ENCODE results near the gene RBBP8NL.
"Not testable (repeated sequence)": the region's sequence is repeated elsewhere in the genome, so short reads cannot be mapped to it uniquely, and the experiment has no call there.

The RBBP8NL gene

DNA sequence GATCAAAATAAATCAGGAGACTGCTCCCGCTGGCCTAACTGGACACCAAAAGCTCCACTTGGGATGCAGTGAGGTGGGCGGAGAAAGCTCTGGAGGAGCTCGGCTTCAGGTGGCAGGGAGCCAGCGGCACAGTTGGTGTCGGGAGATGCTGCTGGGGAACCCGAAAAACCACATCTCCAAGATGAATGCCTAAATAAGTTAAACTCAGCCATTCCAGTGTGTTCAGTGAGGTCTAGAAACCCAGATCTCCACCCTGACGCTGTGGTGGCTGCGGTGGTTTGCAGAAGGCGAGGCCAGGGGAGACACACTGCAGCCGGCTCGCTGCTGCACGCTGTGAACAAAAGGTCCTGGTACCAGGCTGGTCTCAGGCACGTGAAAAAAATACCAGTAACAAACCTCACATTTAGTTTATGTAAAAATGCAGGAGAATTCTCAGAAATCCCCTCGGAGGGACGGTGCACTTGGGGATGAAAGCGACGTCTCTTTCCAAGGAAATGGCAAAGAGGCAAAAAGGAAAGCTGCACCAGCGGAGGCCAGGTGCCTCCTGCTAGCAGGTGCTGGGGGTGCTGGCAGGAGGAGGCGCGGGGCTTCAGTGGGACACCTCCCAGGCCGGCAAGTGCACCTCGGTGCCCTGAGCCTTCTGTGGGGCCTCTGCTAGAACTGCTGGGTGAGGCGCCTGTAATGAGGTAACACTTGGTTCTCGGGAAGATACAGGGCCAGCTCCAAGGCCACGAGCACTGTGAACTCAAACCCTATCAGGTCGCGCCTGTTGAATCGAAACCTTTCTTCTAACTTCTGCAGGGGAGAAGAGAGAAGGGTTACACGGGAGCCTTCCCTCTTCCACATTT is 36.8 kb downstream of the RBBP8NL start:
- no peak for DNase-seq

DNA sequence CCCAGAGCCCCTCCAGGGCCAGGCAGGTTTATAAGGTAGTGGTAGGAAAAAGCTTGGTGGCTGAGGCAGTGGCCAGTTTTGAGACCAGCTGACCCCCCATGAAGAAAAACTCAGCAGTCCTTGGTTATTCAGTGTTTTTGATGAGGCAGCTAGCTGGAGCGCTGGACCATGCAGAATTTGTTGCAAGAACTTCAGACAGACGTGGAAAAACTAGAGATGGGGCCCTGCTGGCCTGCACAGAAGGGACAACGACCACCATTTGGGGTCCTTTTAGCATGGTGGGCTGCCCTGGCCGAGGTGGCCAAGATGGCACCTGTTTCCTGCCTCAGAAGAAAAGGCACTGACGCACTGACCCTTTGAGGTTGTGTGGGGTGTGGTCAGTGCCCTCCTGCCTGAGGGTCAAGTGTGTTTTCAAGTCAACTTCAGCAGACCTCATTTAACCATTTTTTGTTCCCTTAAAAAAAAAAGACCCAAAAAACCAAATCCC is 37.7 kb downstream of the RBBP8NL start:
- no peak for DNase-seq

DNA sequence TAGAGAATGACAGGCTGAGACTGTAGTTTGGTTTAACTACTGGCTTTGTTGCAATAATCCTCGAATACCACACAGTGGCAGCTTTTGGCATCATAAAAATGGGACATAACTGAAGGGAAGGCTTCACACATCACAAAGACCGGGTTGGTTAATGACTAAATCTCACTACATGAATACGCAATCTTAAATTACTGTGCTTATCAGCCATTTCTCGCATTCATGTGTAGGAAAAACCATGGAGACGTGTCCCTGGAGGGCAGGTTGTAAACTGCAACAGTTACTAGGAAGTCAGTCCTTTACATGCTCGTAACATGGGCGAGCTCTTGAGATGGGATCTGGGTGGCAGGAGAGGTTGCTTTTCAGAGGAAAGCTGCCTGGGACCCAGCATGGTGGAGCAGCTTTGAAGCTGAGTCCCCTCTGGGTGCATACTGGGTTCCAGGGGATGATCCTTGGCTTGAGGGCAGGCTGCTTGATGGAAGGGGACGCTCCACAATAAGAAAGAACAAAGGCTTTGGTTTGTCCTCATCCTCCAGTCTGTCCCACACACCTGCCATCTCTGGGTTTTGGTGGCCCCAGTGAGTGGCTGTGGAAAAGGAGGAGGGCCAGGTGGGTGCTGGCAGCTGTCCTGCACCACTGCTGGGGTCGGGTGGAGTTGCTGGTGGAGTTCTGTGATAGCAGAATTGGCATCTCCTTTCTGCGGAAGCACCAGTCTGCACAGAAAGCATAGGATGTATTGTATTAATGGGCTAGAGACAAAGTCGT is 38.3 kb downstream of the RBBP8NL start:
- DNase-seq, result no peak

DNA sequence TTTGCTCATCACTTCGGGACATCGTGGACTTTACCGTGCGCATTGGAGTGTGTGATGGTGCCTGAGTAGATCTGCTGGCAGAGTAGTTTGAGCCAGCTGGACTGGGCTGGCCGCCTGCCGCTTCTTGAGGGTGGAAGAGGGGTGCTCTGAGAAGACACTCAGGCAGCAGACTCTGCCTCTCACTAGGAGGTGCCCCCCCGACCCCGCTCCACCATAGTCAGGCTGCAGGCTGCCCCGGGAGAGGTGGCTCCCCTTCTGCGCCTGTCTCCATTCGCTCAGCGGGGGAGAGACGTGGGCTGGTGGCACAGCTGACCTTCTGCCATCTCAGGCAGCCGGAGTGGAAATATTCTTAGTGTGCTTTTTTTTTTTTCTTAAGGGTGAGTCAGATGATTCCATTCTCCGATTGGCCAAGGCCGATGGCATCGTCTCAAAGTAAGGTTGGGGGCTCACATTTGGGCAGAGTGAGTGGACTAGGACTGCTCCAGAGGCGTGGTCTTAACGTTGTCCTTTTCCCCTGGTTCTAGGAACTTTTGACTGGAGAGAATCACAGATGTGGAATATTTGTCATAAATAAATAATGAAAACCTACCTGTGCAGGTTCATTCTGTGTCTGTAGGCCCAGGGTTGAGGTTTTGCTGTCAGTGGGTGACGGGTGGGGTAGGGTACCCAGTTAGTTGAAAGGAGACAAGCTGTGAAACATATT is 39.3 kb downstream of the RBBP8NL start:
- DNase-seq, result no peak

DNA sequence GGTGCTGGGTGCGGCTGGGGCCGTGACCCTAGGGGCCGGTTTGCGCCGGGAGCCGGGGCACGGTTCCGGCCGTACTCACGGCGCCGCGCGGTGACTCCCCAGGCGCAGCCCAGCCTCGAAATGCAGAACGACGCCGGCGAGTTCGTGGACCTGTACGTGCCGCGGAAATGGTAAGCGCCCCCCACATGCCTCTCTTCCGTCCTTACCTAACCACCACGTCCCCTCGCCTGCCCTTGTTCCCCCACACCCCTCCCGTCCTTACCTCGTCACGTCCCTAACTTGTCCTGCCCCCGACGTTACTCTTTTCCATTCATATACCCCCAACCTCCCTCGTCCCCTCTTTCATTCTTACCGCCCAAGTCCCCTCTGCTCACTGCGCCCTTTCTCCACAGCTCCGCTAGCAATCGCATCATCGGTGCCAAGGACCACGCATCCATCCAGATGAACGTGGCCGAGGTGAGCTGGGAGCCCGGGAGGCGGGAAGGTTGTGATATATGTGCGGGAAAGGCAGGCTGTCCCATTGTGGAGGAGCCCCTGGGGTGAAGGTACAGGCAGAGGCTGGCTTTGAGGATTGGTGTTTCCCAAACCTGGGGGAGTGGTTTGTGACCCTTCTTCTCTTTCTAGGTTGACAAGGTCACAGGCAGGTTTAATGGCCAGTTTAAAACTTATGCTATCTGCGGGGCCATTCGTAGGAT is 40.0 kb downstream of the RBBP8NL start:
- DNase-seq, result no peak

DNA sequence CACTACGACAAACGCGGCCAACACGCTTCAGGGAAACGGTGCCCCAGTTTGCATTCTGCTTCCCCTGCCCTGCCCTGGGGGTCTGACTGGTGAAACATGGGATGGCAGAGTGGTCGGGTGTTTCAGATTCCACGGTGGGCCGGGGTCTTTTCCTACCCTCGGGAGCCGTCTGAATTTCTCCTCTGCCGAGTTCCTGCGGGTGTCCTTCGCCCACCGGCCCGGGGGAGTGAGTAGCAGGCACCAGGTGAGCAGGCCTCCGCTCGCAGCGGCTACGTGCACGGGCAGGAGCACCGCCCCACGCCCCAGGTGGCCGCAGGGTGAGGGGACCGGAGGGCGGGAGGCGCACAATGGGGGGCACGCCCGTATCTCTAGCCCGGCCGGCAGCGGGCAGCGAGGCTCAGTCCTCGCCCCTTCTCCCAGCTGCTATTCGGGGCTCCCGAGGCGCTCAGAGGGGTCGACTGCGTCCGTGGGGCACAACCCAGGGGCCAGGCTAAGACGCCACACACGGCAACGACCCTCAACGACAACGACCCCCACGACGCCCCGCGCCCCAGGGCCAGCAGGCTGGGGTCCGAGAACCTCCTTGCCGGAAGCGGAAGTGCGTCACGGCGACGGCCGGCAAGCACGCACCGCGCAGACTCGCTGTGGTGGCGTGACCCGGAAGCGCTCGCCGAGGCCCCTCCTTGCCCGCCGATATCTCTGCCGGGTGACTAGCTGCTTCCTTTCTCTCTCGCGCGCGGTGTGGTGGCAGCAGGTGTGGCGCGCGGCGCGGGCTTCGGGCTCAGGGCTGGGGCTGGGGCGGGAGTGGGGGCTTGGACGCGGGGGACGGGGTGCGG is 40.7 kb downstream of the RBBP8NL start, which contains the start of gene RPS21:
RPS21 (plus strand) TSS at position 721 of the 836 bp plus-strand sequence. CDS start 236 bp downstream, outside the sequence.
- DNase-seq, result peak; percentile 87

DNA sequence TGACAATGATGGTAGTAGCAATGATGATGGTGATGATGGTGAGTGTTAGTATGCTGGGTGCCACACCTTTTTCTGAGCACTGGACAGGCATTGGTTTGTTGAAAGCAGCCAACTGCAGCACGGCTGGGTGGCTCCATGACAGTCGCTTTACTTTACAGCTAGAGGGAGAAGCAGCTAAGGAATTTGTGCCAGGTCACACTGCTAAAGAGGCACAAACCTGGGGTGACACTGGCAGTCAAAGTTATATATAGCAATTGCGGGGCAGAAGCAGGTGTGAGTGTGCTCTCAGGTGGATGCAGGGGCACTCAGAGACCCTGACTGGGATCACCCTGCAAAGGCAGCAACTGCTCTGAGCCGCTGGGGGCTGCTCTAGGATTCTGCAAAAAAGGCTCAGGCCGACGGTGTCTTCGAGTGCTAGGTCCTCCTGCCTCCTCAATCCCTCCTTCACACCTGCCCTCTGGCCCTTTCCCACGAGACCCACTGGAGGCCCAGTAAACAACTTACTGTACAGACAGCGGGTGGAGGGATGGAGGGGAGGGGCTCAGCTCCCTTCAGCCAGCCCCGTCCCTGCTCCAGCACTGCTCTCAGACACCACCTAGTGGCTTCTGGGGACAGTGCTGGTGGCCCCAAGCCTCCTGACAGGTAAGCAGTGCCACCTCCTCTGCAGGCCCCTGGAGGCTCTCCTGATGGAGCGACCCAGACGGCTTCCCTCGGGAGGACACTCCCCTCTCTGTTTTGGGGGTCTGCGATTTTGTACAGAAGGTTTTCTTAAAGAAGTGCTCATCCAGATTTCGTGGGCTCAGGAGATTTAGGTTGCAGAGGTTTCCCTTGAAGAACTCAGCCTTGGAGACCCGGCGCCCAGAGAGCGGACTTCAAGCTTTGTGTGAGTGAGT is 44.8 kb downstream of the RBBP8NL start:
- DNase-seq, result peak; percentile 48

DNA sequence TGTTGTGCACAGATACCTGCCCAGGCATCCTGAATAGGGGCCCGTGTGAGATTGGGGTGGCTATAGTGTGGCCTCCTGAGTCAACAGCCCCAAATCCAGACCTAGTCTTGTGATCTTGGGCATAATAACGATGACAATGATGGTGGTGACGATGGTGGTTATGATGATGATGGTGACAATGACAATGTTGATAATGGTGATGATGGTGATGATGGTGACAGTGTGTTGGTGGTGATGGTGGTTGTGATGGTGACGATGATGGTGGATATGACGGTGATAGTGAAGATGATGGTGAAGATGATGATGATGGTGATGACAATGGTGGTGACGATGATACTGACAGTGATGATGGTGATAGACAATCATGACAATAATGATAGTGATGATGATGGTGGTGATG is 45.5 kb downstream of the RBBP8NL start:
- no peak for DNase-seq

DNA sequence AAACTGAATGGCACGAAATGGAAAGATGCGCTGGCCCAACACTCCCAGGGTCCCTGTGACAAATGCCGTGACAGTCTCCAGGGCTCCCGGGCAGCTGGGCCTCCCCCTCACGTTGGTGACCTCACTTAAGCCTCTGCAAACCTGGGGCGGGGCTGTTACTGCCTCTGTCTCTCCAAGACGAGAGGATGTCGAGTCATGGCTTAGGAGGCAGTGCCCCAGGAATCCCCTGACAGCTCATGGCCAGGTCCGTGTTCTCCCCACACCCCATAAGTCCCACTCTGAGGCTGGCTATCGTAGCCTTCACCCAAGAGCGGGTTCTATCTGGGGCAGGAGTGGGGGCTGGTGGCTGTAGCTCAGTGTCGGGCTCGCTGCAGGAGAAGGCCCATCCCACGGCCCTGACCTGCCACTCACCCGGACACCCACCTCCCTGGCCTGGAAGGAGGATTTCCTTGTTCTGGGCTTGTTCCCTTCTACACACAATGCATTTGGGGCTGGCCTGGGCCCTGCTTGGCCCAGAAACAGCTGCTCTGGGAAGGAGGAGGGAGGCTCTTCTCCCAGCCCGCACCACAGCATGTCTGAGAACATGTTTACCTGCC is 46.0 kb downstream of the RBBP8NL start:
- peak; percentile 72 for DNase-seq

DNA sequence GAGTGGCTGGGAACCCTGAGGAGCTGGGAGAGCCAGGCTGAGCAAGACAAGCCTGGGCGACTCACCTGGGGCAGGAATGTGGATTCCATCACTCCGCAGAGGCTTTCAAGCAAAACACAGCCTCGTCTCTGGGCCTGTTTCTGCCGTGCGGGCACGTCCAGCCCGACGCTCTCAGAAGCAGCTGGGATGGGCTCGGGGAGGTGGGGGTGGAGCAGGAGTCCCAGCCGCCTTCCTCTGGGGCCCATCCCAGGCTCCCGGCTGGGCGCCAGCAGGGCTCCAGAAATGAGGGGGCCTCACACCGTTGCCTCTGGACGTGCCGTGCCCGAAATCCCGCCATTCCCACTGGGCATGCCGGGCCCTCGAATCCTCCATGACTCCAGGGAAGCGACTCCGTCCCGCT is 49.1 kb downstream of the RBBP8NL start:
- no peak for DNase-seq

DNA sequence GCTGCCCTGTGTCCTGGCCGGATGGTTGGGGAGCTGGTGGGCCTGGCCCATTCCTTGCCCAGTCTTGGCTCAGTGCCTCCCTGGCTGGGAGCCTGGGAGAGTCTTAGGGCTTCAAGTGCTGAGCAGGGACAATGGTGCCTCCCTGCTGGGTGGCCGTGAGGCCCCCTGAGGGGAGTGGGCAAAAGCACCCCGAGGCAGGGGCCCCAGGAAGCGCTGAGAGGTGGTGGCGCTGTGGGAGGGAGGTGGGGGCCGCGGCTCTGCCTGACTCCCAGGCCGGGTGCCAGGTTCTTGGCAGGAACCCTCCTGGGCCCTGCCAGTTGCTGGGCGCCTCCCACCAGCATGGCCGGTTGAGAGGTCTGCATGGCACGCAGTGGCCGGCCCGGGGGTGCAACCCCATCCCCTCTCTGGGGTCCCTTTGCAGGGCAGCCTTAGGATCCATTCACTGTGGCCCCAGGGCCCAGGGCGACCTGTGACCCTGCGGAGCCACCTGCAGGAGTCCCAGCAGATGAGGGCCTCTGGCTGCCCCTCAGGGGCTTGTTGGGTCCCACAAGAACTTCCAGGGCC is 49.6 kb downstream of the RBBP8NL start:
- DNase-seq, result no peak

DNA sequence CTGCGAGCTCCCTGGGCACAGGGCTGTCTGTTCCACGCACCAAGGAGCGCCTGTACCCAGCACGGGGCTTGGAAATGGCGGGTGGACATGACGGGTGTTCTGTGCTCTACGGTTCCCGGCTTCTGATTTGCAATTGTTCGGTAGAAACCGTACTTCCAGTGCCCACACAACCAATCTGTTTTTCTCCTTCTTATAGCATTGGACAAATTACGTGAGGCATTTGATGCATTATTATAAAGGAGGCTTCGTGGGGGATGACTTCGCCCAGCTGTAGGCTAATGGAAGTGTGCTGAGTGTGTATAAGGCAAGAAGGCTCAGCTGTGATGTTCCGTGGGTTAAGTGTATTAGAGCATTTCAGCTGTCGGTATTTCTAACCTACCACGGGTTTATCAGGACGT is 50.3 kb downstream of the RBBP8NL start:
- no peak for DNase-seq

DNA sequence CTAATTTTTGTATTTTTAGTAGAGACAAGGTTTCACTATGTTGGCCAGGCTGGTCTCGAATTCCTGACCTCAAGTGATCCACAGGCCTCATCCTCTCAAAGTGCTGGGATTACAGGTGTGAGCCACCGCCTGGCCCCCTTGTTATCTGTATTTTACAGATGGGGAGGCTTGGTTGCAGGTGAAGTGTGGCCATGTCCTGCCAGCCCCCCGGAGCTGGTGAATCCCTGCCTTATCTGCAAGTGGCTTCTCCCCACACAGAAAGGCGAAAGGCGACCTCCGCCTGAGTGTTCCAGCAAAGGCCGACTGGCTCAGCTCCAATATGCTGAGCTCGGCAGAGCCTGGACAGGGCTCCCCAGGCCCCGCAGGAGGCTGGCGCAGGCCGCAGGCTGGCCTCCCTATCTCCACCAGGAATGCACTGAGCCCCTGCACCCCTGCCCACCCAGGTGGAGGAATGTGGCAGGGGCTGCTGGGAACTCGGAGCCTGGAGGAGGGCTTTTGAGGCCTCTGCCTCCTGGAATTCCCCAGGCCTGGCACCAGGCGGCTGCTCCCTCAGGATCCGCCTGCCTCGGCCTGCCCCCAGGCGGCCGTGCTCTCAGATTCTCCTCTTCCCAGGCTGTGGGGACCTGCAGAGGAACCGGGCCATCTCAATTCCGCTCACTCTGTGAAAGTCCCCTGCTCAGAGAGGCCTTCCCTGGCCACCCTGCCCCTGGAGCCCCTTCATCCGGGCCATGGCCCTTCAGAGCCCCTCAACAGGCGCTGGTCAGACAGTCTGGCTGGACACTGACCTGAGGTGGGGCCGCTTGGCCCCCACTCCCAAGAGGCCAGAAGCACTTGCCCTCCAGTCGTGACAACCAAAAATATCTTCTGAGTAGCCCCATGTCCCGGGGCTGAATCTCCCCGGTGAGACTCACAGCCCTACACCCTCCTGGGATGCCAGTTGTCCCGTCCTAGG is 51.0 kb downstream of the RBBP8NL start:
- peak; percentile 99 for DNase-seq

DNA sequence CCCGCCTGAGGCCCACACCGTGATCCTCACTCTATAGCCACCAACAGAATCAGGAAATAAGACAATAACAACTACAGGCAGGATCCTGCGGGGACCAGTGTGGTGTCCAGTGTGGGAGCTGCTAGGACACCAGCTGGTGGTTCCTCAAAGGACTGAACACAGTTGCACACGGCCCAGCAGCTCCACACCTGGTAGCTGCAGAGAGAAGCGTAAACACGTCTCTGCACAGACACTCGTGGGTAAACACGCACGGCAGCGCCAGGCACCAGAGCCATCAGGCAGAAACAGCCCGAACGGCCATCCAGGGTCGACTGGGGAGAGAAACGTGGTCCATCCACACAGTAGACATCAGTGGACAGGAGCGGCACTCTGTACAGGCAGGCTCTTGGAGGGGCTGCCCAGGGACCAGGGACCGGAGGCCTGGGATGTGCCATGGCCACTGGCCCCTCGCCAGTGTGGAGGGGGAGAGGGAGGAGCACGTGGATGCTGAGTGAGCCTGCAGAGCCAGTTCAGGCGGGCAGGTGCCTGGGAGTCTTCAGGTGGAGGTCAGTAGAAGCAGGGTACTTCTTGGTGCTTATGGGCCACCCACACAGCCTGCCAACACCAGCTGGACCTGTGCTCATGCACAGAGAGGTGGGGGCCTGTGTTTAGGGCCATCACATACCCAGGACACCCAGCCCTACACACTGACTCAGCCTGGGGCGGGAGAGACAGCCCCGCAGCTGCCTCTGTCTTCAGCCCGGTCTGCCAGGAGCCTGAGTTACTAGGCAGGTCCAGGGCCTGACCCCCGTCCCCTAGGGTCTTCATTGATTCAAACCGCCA is 52.8 kb downstream of the RBBP8NL start:
- DNase-seq, result no peak

DNA sequence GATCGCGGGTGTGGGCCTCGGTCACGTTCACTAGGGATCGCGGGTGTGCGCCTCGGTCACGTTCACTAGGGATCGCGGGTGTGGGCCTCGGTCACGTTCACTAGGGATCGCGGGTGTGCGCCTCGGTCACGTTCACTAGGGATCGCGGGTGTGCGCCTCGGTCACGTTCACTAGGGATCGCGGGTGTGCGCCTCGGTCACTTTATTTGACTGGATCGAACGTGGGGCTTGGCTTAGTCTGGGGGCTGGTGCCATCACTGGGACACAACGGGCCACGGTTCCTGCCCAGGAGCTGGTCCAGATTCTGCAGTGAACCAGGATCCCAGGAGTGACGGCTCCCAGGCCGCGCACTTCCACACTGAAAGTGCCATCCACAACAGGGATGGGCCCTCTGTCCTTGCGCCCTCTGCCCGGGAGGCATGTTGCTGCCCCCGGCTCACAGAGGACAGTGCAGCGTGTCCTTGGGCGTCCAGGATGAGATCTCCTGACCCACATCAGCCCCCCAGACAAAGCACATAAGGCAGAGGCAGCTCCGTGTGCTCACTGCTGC is 53.6 kb downstream of the RBBP8NL start:
- DNase-seq, result not testable (repeated sequence)

DNA sequence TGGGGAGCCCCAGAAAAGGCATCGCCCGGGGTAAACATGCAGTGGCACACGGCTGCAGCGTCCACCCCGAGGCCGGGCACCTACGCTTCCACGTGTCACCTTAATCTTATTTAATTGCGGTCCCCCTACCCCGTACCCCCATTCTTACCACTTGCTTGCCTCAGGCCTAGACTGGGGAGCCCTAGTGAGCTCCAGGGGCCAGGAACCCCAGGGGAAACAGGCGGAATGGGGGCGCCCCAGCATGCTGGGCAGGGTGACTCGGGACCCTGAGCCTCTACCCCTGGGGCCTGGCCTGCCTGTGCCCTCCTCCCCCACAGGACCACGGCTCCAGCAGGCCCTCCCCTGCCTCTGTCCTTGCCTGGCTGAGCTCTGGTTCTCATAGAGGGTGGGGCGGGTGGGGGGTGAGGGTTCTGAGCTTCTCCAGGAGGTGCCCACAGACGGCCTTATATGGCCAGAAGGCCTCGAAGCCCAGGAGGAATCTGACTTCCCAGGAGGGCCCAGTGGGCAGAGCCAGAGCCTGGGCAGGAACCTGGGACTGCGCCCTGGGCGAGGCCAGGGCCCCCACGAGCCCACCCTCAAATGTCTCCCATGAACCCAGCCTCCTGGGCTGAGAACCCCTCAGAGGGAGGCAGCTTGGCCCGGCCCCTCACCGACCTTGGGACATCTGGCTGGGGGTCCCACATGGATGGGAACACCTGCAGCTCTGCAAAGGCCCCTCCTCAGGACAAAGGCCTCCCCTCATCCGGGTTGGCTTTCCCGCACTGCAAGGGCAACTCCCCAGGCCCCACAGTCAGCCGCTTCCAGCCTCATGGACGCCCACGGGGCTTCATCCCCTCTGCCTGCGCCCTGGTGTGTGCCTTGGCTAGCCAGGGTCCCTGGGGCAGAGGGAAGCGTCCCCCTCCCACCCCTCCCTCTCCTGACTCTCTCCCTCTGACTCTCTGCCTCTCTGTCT is 55.0 kb downstream of the RBBP8NL start:
- no peak for DNase-seq
